SH-SY5Y (cell line): ENCODE data around the gene ARHGAP26.

ENCODE experiments used
- GATA2 ChIP-seq: IDR thresholded peaks from 2 replicates; pipeline ENCODE4 v1.6.1; 2011; ENCODE audit warnings: mild to moderate bottlenecking, low read depth, low read length
- GATA3 ChIP-seq: IDR thresholded peaks from 2 replicates; pipeline ENCODE4 v1.6.1; 2011; ENCODE audit warnings: low read depth, mild to moderate bottlenecking, low read length, moderate library complexity

- TF ChIP-seq GATA2 (no peak), GATA3 (no peak)
These were observed 42.5 kb upstream of the ARHGAP26 start for GRCh38 chr5:142727735-142728047.
